GM21526 (cell line): Measurements from ENCODE around the gene DLG2.
"Not testable (repeated sequence)": the region's sequence is repeated elsewhere in the genome, so short reads cannot be mapped to it uniquely, and the experiment has no call there.

ENCODE experiments used
- ATAC-seq: cut with Tn5 transposase; IDR thresholded peaks from one replicate; pipeline ENCODE4 v1.9.1; 2021; ENCODE audit warnings: moderate library complexity; ENCODE audit not compliant: unreplicated experiment, low FRiP score

The DLG2 gene

GRCh38 chr11:85627332-85627997 lies at the start of gene DLG2:
Gene DLG2, minus strand, starts transcription at chr11:85627344.
- no peak for ATAC-seq

GRCh38 chr11:85673393-85673792 lies 46.2 kb upstream of the DLG2 start:
- no peak for ATAC-seq

- ATAC-seq, result no peak
These were observed 45.2 kb upstream of the DLG2 start for GRCh38 chr11:85672105-85672902.

- ATAC-seq, result not testable (repeated sequence)
These were observed 44.0 kb upstream of the DLG2 start for GRCh38 chr11:85670949-85671663.

- ATAC-seq, result no peak
These were observed 41.0 kb upstream of the DLG2 start for GRCh38 chr11:85668157-85668556.

GRCh38 chr11:85666687-85667086 lies 39.5 kb upstream of the DLG2 start:
- ATAC-seq, result no peak

GRCh38 chr11:85665733-85666132 lies 38.6 kb upstream of the DLG2 start:
- ATAC-seq, result no peak

GRCh38 chr11:85664615-85665481 lies 37.7 kb upstream of the DLG2 start, which contains the start of gene CREBZF:
Gene CREBZF, minus strand, starts transcription at chr11:85665129. Its CDS starts 254 bp downstream, at chr11:85664875.
- peak; percentile 88 for ATAC-seq

- peak; percentile 71 for ATAC-seq
These were observed 36.8 kb upstream of the DLG2 start for GRCh38 chr11:85663753-85664614.

- ATAC-seq, result no peak
These were observed 36.1 kb upstream of the DLG2 start for GRCh38 chr11:85663080-85663752.

- ATAC-seq, result no peak
These were observed 35.0 kb upstream of the DLG2 start for GRCh38 chr11:85661972-85662664.

GRCh38 chr11:85658180-85658579 lies 31.0 kb upstream of the DLG2 start:
- ATAC-seq, result no peak

GRCh38 chr11:85656777-85657176 lies 29.6 kb upstream of the DLG2 start:
- ATAC-seq, result no peak

GRCh38 chr11:85654343-85654742 lies 27.2 kb upstream of the DLG2 start:
- ATAC-seq, result not testable (repeated sequence)

- no peak for ATAC-seq
These were observed 25.8 kb upstream of the DLG2 start for GRCh38 chr11:85652786-85653447.

- ATAC-seq, result no peak
These were observed 24.0 kb upstream of the DLG2 start for GRCh38 chr11:85651118-85651517.

- peak; percentile 99 for ATAC-seq
These were observed 20.6 kb upstream of the DLG2 start, which contains the start of gene TMEM126A for GRCh38 chr11:85647604-85648299. Gene TMEM126A, plus strand, starts transcription at chr11:85647967. Its CDS starts 2,289 bp downstream, at chr11:85650256.
